Esophagus (tissue), 2 donors: ENCODE measurements around the gene B3GALNT1. TPM values are rescaled to one million over a fixed set of nuclear protein-coding genes. Genes with fewer than 3 reads are reported as not detected.

Experiments
- H3K27ac ChIP-seq, 2 donors: one replicate each; pipeline ENCODE4 v1.5.1; 2013; ENCODE audit warnings: low read depth in 2 of 2, mild to moderate bottlenecking in 2 of 2, inconsistent platforms in 1 of 2, low read length in 1 of 2, moderate library complexity in 1 of 2
- H3K27me3 ChIP-seq, 2 donors: one replicate each; pipeline ENCODE4 v1.6.1; 2013; ENCODE audit warnings: low read length in 2 of 2, control low read depth in 1 of 2, mild to moderate bottlenecking in 1 of 2; ENCODE audit not compliant: insufficient read depth in 2 of 2, control insufficient read depth in 1 of 2
- H3K36me3 ChIP-seq, 2 donors: one replicate each; pipeline ENCODE4 v1.6.1; 2013; ENCODE audit warnings: low read length in 1 of 2; ENCODE audit not compliant: control insufficient read depth in 2 of 2, insufficient read depth in 2 of 2
- H3K4me1 ChIP-seq, 2 donors: one replicate each; pipeline ENCODE4 v1.6.1; 2013; ENCODE audit warnings: low read length in 1 of 2; ENCODE audit not compliant: control insufficient read depth in 2 of 2, insufficient read depth in 2 of 2
- H3K4me3 ChIP-seq, 2 donors: one replicate each; pipeline ENCODE4 v1.5.1; 2013; ENCODE audit warnings: low read length in 2 of 2, mild to moderate bottlenecking in 2 of 2, low read depth in 1 of 2, moderate library complexity in 1 of 2
- H3K9me3 ChIP-seq, 2 donors: one replicate each; pipeline ENCODE4 v1.6.1; 2013; ENCODE audit warnings: mild to moderate bottlenecking in 2 of 2, low read depth in 1 of 2, low read length in 1 of 2, moderate library complexity in 1 of 2; ENCODE audit not compliant: control insufficient read depth in 2 of 2, insufficient read depth in 1 of 2
- WGBS, 2 donors: extraction: QIAGEN DNeasy Blood & Tissue Kit; methylation state at CpG; one replicate each; pipeline ENCODE4 v1.1.7; 2013; 5-methylcytosine and 5-hydroxymethylcytosine counted together
- polyA plus RNA-seq, 2 donors: library from polyadenylated mRNA; stranded (reverse); fragments of 200-250 nt; gene quantifications; one replicate each; pipeline ENCODE4 v1.2.3, GENCODE V29; 2013
- donor health status: healthy with polysubstance abuse.
- donor health status: Bipolar disorder and iron deficiency.

The B3GALNT1 gene
- polyA plus RNA-seq, 2 donors, result 2.3 to 2.4 TPM

DNA sequence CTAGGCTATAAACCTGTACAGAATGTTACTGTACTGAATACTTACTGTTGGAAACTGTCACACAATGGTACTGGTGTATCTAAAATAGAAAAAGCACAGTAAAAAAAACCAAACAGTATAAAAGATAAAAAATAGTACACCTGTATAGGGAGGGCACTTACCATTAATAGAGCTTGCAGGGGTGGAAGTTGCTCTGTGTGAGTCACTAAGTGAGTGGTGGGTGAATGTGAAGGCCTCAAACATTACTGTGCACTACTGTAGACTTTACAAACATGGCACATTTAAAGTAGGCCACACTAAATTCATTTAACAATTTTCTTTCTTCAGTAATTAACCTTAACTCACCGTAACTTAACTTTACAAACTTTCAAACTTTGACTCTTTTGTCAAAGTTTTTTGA lies 22.0 kb downstream of the B3GALNT1 start:
- WGBS, 2 donors, result 95 to 98% methylated on average over 1 of the region's 1 CpG
- no peak overlapping the region for H3K27ac ChIP-seq
- no peaks in the 10 kb centered on the region for H3K9me3 ChIP-seq
- H3K36me3 ChIP-seq, result peaks cover 0 to 3% of the 10 kb centered on the region in 2 donors
- H3K4me3 ChIP-seq, result no peak overlapping the region
- peaks cover 0 to 2% of the 10 kb centered on the region in 2 donors for H3K4me1 ChIP-seq
- no peaks in the 10 kb centered on the region for H3K27me3 ChIP-seq

DNA sequence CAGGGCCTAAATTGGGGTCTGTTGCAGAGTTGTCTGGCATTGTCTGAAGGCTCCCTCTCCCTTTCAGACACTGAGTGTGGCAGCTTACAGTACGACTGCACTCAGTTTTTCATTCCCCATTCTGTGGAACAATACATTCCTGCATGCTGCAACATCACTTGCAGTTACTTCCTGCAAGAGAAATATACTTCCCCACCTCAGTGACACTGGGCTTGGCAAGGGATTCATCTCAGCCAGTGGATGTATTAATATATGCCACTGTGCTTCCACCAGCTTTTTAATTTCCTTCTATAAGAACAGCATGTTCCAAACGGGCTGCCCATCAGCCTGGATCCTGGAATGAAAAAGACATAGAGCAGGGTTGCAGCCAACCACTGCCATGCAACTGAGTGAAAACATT lies 23.1 kb downstream of the B3GALNT1 start:
- no peak overlapping the region for H3K27ac ChIP-seq
- 52 to 56% methylated on average over 2 of the region's 2 CpGs for WGBS, 2 donors

GRCh38 chr3:161081633-161082032 lies 23.5 kb downstream of the B3GALNT1 start:
- Histone ChIP-seq H3K9me3 (no peaks in the 10 kb centered on the region), H3K27me3 (no peaks in the 10 kb centered on the region), H3K4me1 (peaks cover 0 to 2% of the 10 kb centered on the region in 2 donors), H3K36me3 (peaks cover 0 to 3% of the 10 kb centered on the region in 2 donors), H3K27ac (no peak overlapping the region), H3K4me3 (no peak overlapping the region)
- 48 to 49% methylated on average over 4 of the region's 4 CpGs for WGBS, 2 donors

More for the DNA sequence above, 23.1 kb downstream of the B3GALNT1 start:
- H3K9me3 ChIP-seq, result no peaks in the 10 kb centered on the region
- peaks cover 0 to 3% of the 10 kb centered on the region in 2 donors for H3K36me3 ChIP-seq
- H3K4me1 ChIP-seq, result peaks cover 0 to 2% of the 10 kb centered on the region in 2 donors
- H3K27me3 ChIP-seq, result no peaks in the 10 kb centered on the region
- no peak overlapping the region for H3K4me3 ChIP-seq

DNA sequence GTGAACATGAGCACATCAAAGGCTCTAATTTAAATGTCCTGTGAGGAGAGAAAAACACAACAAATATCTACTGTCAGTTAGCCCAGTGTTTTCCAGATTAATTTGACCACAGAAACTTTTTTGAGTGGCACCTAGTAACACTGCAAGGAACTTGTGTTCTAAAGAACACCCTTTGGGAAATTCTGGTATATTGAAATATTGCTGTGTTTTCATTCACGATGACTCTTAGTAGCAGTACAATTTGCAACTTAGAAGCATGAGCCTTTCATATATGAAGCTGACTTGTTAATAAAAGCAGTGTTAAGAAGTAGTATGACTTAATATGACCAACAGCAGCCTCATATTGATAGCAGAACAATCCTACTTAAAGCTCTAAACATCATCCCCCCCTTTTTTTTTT lies 32.0 kb downstream of the B3GALNT1 start:
- no peak overlapping the region for H3K4me3 ChIP-seq
- no peaks in the 10 kb centered on the region for H3K36me3 ChIP-seq
- peaks cover 0 to 2% of the 10 kb centered on the region in 2 donors for H3K4me1 ChIP-seq
- WGBS, 2 donors, result 94 to 97% methylated on average over 1 of the region's 1 CpG
- H3K27me3 ChIP-seq, result no peaks in the 10 kb centered on the region
- H3K9me3 ChIP-seq, result no peaks in the 10 kb centered on the region
- no peak overlapping the region for H3K27ac ChIP-seq

GRCh38 chr3:161072751-161073150 lies 32.4 kb downstream of the B3GALNT1 start:
- no peaks in the 10 kb centered on the region for H3K9me3 ChIP-seq
- no peaks in the 10 kb centered on the region for H3K27me3 ChIP-seq
- no peak overlapping the region for H3K4me3 ChIP-seq
- peaks cover 0 to 2% of the 10 kb centered on the region in 2 donors for H3K4me1 ChIP-seq
- no peaks in the 10 kb centered on the region for H3K36me3 ChIP-seq
- H3K27ac ChIP-seq, result no peak overlapping the region

DNA sequence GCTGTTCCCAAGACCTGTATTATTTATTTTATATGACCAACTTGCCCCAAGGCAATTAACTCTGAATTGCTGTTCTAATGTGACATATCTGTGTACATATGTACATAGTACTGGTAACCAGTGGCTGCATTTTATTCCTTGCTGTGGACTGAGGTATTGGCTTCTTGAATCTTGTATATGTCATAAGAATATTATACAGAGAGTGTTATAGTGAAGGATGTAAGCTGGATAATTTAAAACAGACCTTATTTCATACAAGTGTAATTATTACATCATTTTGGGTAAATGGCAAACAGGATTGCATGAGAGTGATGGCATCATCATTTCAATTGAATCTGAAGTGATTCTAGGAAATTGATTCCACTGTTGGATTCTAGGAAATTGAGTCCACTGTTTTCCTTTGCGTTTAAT lies 32.9 kb downstream of the B3GALNT1 start:
- no peak overlapping the region for H3K27ac ChIP-seq
- no peaks in the 10 kb centered on the region for H3K27me3 ChIP-seq
- H3K36me3 ChIP-seq, result no peaks in the 10 kb centered on the region
- WGBS, 2 donors, result 81 to 83% methylated on average over 1 of the region's 1 CpG
- H3K4me3 ChIP-seq, result no peak overlapping the region
- H3K9me3 ChIP-seq, result no peaks in the 10 kb centered on the region
- peaks cover 0 to 2% of the 10 kb centered on the region in 2 donors for H3K4me1 ChIP-seq

- no peak overlapping the region for H3K4me3 ChIP-seq
- 78 to 83% methylated on average over 6 of the region's 6 CpGs for WGBS, 2 donors
- H3K36me3 ChIP-seq, result no peaks in the 10 kb centered on the region
- peaks cover 0 to 2% of the 10 kb centered on the region in 2 donors for H3K4me1 ChIP-seq
- peak overlapping the region in 1 of 2 donors; percentile 50 for H3K27ac ChIP-seq
- no peaks in the 10 kb centered on the region for H3K9me3 ChIP-seq
- H3K27me3 ChIP-seq, result no peaks in the 10 kb centered on the region
Measured at GRCh38 chr3:161070980-161071663, 34.0 kb downstream of the B3GALNT1 start.

DNA sequence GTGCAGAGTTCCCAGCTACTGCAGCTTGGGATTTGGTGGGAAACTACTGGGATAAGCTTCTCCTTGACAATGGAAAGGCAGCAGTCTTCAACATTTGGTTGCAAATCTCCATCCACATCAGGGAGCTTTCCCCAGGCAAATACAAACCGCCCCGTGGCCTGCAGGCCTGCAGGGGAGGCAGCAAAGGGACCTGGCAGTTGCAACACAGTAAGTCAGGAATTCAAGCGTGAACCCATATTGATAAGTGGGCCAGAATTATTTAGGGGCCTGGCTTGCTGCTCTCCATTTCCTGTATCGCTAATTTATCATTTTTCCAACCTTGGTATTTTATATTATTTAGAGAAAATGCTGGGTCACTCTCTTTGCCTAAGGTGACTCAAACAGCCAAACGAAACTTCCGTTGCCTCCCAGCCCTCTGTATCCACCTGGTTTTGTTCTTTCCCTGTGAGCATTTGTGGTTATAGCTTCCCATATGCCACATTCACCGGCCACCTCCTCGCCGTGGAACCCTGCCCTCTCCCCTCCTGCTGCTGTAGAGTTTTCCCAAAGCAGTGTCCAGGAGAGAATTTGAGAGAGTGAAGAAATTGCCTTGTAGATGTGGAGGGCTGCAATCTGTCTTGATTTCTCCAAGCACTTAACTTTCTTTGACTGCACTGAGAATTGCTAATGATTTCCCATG lies 34.8 kb downstream of the B3GALNT1 start:
- no peaks in the 10 kb centered on the region for H3K36me3 ChIP-seq
- H3K9me3 ChIP-seq, result no peaks in the 10 kb centered on the region
- 73 to 77% methylated on average over 9 of the region's 9 CpGs for WGBS, 2 donors
- no peak overlapping the region for H3K4me3 ChIP-seq
- no peaks in the 10 kb centered on the region for H3K27me3 ChIP-seq
- H3K27ac ChIP-seq, result peak overlapping the region; percentile 74 to 76
- H3K4me1 ChIP-seq, result peaks cover 0 to 2% of the 10 kb centered on the region in 2 donors

GRCh38 chr3:161069511-161070251 lies 35.5 kb downstream of the B3GALNT1 start:
- Histone ChIP-seq H3K4me1 (peaks cover 0 to 3% of the 10 kb centered on the region in 2 donors), H3K9me3 (no peaks in the 10 kb centered on the region), H3K27me3 (no peaks in the 10 kb centered on the region), H3K27ac (peak overlapping the region; percentile 74 to 76), H3K36me3 (no peaks in the 10 kb centered on the region), H3K4me3 (no peak overlapping the region)
- WGBS, 2 donors, result 48 to 51% methylated on average over 5 of the region's 5 CpGs
